Stomach (tissue), 4 donors: Measurements from ENCODE around the gene NRG3.

Source experiments
- CTCF ChIP-seq, 7 experiments: fragments of 450-650 bp in 4 of 7; fragments of 200-600 bp in 3 of 7; sonication (generic) in 3 of 7; IDR thresholded peaks; one replicate each; pipeline ENCODE4 v1.5.1; 2016 to 2019; ENCODE audit warnings: antibody characterized with exemption in 7 of 7, control low read depth in 2 of 7, mild to moderate bottlenecking in 1 of 7
- POLR2A ChIP-seq, 4 donors: fragments of 450-650 bp; IDR thresholded peaks; one replicate each; pipeline ENCODE4 v1.6.1; 2016; ENCODE audit warnings: antibody characterized with exemption in 4 of 4, control low read depth in 2 of 4, mild to moderate bottlenecking in 1 of 4, moderate library complexity in 1 of 4
- POLR2AphosphoS5 ChIP-seq, 3 donors: sonication (generic); formaldehyde crosslinking; IDR thresholded peaks; one replicate each; pipeline ENCODE4 v1.6.1; 2016; ENCODE audit warnings: antibody characterized with exemption in 3 of 3

DNA sequence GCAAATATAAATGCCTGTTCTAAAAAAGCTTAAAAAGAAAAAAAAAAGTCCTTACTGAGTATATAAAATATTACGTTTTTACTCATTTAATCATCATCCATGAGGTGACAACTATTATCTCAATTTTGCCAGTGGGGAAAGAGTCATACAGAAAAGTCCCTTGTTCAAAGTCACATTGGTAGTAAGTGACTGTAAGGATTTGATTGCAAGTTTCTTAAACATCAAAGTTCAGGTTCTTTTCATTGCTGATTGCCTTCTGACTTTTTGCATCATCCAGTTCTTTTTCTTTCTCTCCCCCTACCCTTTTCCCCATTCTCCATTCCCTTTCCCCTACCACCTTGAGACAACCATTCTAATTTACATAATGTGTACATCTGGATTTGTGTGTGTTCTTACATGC is 363.3 kb downstream of the NRG3 start:
- TF ChIP-seq POLR2A (IDR thresholded peaks at IDR 0.05) (no peak), CTCF (IDR thresholded peaks at IDR 0.05) (no peak), POLR2AphosphoS5 (IDR thresholded peaks at IDR 0.05) (no peak)
